ENCODE measurements around the gene MYLK. TPM values are rescaled to one million over a fixed set of nuclear protein-coding genes. Genes with fewer than 3 reads are reported as not detected.

The MYLK gene
- total and polyA plus RNA-seq, 4 donors = 17.1 to 158 (median 41.9) TPM

DNA sequence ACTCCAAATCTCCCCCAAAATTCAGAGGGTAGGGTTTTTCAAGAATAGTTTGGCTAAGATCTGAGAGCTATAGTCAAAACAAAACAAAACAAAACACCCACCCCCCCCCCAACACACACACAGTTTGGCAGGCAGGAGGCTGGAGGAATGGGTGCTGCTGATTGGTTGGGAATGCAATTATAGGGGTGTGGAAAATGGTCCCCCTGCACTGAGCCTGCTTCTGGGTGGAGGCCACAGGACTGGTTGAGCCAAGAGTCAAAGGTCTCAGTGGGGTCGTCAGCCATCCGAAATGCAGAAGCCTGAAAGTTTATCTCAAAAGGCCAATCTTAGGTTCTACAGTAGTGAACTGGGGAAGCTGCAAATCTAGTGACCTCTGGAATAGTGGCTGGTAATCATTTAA, 296.7 kb downstream of the MYLK start:
- H3K9me3 ChIP-seq (ENCODE audit: control insufficient read depth in 4 of 4, low read length in 3 of 4) = peaks cover 0 to 5% (median 3%) of the 10 kb centered on the region in 4 donors
- no peak for TF ChIP-seq RXRA (IDR thresholded peaks at IDR 0.05)
- no peak for TF ChIP-seq GABPA (IDR thresholded peaks at IDR 0.05 in 1 of 2, conservative IDR thresholded peaks at IDR 0.05 in 1 of 2)
- no peak for TF ChIP-seq HNF4G (IDR thresholded peaks at IDR 0.05)
- TF ChIP-seq FOXA2 (IDR thresholded peaks at IDR 0.05) = no peak
- no peak for TF ChIP-seq CTCF (IDR thresholded peaks at IDR 0.05; ENCODE audit: low read depth, low read length, missing input control)
- no peak for TF ChIP-seq FOXA1 (IDR thresholded peaks at IDR 0.05)
- TF ChIP-seq, protein P1, sequence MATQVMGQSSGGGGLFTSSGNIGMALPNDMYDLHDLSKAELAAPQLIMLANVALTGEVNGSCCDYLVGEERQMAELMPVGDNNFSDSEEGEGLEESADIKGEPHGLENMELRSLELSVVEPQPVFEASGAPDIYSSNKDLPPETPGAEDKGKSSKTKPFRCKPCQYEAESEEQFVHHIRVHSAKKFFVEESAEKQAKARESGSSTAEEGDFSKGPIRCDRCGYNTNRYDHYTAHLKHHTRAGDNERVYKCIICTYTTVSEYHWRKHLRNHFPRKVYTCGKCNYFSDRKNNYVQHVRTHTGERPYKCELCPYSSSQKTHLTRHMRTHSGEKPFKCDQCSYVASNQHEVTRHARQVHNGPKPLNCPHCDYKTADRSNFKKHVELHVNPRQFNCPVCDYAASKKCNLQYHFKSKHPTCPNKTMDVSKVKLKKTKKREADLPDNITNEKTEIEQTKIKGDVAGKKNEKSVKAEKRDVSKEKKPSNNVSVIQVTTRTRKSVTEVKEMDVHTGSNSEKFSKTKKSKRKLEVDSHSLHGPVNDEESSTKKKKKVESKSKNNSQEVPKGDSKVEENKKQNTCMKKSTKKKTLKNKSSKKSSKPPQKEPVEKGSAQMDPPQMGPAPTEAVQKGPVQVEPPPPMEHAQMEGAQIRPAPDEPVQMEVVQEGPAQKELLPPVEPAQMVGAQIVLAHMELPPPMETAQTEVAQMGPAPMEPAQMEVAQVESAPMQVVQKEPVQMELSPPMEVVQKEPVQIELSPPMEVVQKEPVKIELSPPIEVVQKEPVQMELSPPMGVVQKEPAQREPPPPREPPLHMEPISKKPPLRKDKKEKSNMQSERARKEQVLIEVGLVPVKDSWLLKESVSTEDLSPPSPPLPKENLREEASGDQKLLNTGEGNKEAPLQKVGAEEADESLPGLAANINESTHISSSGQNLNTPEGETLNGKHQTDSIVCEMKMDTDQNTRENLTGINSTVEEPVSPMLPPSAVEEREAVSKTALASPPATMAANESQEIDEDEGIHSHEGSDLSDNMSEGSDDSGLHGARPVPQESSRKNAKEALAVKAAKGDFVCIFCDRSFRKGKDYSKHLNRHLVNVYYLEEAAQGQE (IDR thresholded peaks at IDR 0.05) = no peak
- no peak for TF ChIP-seq JUND (IDR thresholded peaks at IDR 0.05)
- TF ChIP-seq YY1 (IDR thresholded peaks at IDR 0.05) = no peak
- TF ChIP-seq TAF1 (conservative IDR thresholded peaks at IDR 0.05) = no peak
- no peak for TF ChIP-seq NR2F2 (IDR thresholded peaks at IDR 0.05)
- no peaks in the 10 kb centered on the region for H3K27me3 ChIP-seq (ENCODE audit: control insufficient read depth in 4 of 4, insufficient read depth in 4 of 4, low read length in 3 of 4)
- no peak for DNase-seq (ENCODE audit: low spot score)
- H3K27ac ChIP-seq (ENCODE audit: low read depth in 1 of 2, low read length in 2 of 2) = no peak overlapping the region
- no peaks in the 10 kb centered on the region for H3K36me3 ChIP-seq (ENCODE audit: control insufficient read depth in 4 of 4, insufficient read depth in 3 of 4, low read depth in 1 of 4, low read length in 3 of 4)
- no peak overlapping the region for H3K9ac ChIP-seq (ENCODE audit: low read depth in 1 of 2, low read length in 2 of 2)
- H3K4me3 ChIP-seq (ENCODE audit: low read depth in 1 of 3, low read length in 3 of 3) = no peak overlapping the region
- H3K4me1 ChIP-seq (ENCODE audit: control insufficient read depth in 4 of 4, insufficient read depth in 4 of 4, low read length in 3 of 4) = peaks cover 2 to 27% (median 26%) of the 10 kb centered on the region in 4 donors
- WGBS = 55% methylated on average over 2 of the region's 2 CpGs

- TF ChIP-seq ATF3 (IDR thresholded peaks at IDR 0.05) (no peak), FOXA1 (IDR thresholded peaks at IDR 0.05) (no peak), FOXA2 (IDR thresholded peaks at IDR 0.05) (no peak), MAX (IDR thresholded peaks at IDR 0.05) (no peak), RAD21 (IDR thresholded peaks at IDR 0.05) (no peak)
- Histone ChIP-seq H3K36me3 (ENCODE audit: control insufficient read depth in 4 of 4, insufficient read depth in 3 of 4, low read depth in 1 of 4, low read length in 3 of 4) (no peaks in the 10 kb centered on the region), H3K9ac (ENCODE audit: low read depth in 1 of 2, low read length in 2 of 2) (no peak overlapping the region), H3K4me3 (ENCODE audit: low read depth in 1 of 3, low read length in 3 of 3) (no peak overlapping the region), H3K9me3 (ENCODE audit: control insufficient read depth in 4 of 4, low read length in 3 of 4) (peaks cover 0 to 5% (median 3%) of the 10 kb centered on the region in 4 donors), H3K27me3 (ENCODE audit: control insufficient read depth in 4 of 4, insufficient read depth in 4 of 4, low read length in 3 of 4) (no peaks in the 10 kb centered on the region), H3K27ac (ENCODE audit: low read depth in 1 of 2, low read length in 2 of 2) (no peak overlapping the region), H3K4me1 (ENCODE audit: control insufficient read depth in 4 of 4, insufficient read depth in 4 of 4, low read length in 3 of 4) (peaks cover 3 to 31% (median 30%) of the 10 kb centered on the region in 4 donors)
- WGBS = 94% methylated on average over 2 of the region's 2 CpGs
- no peak for DNase-seq (ENCODE audit: low spot score)
Measured at GRCh38 chr3:123586968-123587367, 297.2 kb downstream of the MYLK start.

Measured in liver (tissue), 9 donors.